PC-3 (cell line): ENCODE measurements around the gene NUP160. TPM values are rescaled to one million over a fixed set of nuclear protein-coding genes. Genes with fewer than 3 reads are reported as not detected.

Experiments
- ATAC-seq: fragments of 200-7000 bp; cut with Tn5 transposase; 2 replicates; pipeline ENCODE4 v1.9.1; 2020; ENCODE audit warnings: mild to moderate bottlenecking, moderate library complexity
- BruUV-seq: library from RNA; stranded (reverse); fragments of 400-500 nt; replicated peaks from 2 replicates; lab custom pipeline; 2021; lab: Mats Ljungman, UMichigan
- CTCF ChIA-PET: fragments of 300-600 bp; sonication (Branson Sonifier 250); formaldehyde crosslinking; loops from one replicate; lab custom pipeline; 2022; ENCODE audit warnings: antibody characterized with exemption; lab: Charles Lee
- POLR2A ChIA-PET: fragments of 300-600 bp; sonication (Branson Sonifier 250); formaldehyde crosslinking; loops from one replicate; lab custom pipeline; 2022; ENCODE audit warnings: antibody characterized with exemption; ENCODE audit not compliant: unreplicated experiment; lab: Charles Lee
- DNase-seq: peaks from one replicate; pipeline ENCODE4 v3.0.0-alpha.2; 2015
- H2AFZ ChIP-seq: fragments of 300-600 bp; sonication (generic); 2 replicates; pipeline ENCODE4 v1.6.0; 2016; ENCODE audit warnings: antibody characterized with exemption, low read length
- H3F3A ChIP-seq: fragments of 300-600 bp; sonication (generic); one replicate; pipeline ENCODE4 v1.6.0; 2017; ENCODE audit warnings: antibody characterized with exemption, low read length, control low read depth, mild to moderate bottlenecking; ENCODE audit not compliant: unreplicated experiment
- H3K27ac ChIP-seq: fragments of 300-600 bp; sonication (generic); 2 replicates; pipeline ENCODE4 v1.5.1; 2016; ENCODE audit warnings: mild to moderate bottlenecking, low read length
- H3K27me3 ChIP-seq: fragments of 300-600 bp; sonication (generic); 2 replicates; pipeline ENCODE4 v1.6.1; 2016; ENCODE audit warnings: low read length, mixed read lengths
- H3K36me3 ChIP-seq: fragments of 300-600 bp; sonication (generic); 2 replicates; pipeline ENCODE4 v1.6.1; 2016; ENCODE audit warnings: low read depth, mixed run types, low read length, mixed read lengths
- H3K4me1 ChIP-seq: fragments of 300-600 bp; sonication (generic); 2 replicates; pipeline ENCODE4 v1.5.1; 2016; ENCODE audit warnings: low read length; ENCODE audit not compliant: insufficient read depth
- H3K4me2 ChIP-seq: fragments of 300-600 bp; sonication (generic); 2 replicates; pipeline ENCODE4 v1.6.0; 2016; ENCODE audit warnings: low read length
- H3K4me3 ChIP-seq: fragments of 300-600 bp; sonication (generic); 2 replicates; pipeline ENCODE4 v1.5.1; 2016; ENCODE audit warnings: mild to moderate bottlenecking, low read length, mixed read lengths
- H3K79me2 ChIP-seq: fragments of 300-600 bp; sonication (generic); 2 replicates; pipeline ENCODE4 v1.6.1; 2017; ENCODE audit warnings: low read length, mixed read lengths
- H3K9ac ChIP-seq: fragments of 300-600 bp; sonication (generic); 2 replicates; pipeline ENCODE4 v1.6.0; 2016; ENCODE audit warnings: mild to moderate bottlenecking, low read length
- H3K9me2 ChIP-seq: fragments of 300-600 bp; sonication (generic); replicated peaks from 2 replicates; pipeline ENCODE4 v1.6.1; 2016; ENCODE audit warnings: mixed run types, low read length, mixed read lengths
- H3K9me3 ChIP-seq: fragments of 300-600 bp; sonication (generic); 2 replicates; pipeline ENCODE4 v1.6.1; 2016; ENCODE audit warnings: low read length, mixed read lengths
- H4K20me1 ChIP-seq: fragments of 300-600 bp; sonication (generic); 2 replicates; pipeline ENCODE4 v1.6.1; 2016; ENCODE audit warnings: low read length, mixed read lengths
- CTCF ChIP-seq: fragments of 300-600 bp; sonication (generic); conservative IDR thresholded peaks from 2 replicates; pipeline ENCODE4 v1.5.1; 2017; ENCODE audit warnings: antibody characterized with exemption, low read depth, mild to moderate bottlenecking, low read length
- EZH2 ChIP-seq: fragments of 300-600 bp; sonication (generic); IDR thresholded peaks from one replicate; pipeline ENCODE4 v1.6.1; 2017; ENCODE audit warnings: antibody characterized with exemption, mild to moderate bottlenecking, low read length; ENCODE audit not compliant: unreplicated experiment
- EZH2phosphoT487 ChIP-seq: fragments of 300-600 bp; sonication (generic); IDR thresholded peaks from 2 replicates; pipeline ENCODE4 v1.6.1; 2018; ENCODE audit warnings: mild to moderate bottlenecking, antibody characterized with exemption, low read length, borderline replicate concordance
- intact Hi-C: fragments of 100-400 bp; cut with micrococcal nuclease; formaldehyde crosslinking; loops from 2 replicates; pipeline ENCODE4 v1.9.0; 2023
- total RNA-seq: library from RNA; depleted of rRNA; stranded (reverse); fragments of >200 nt; gene quantifications from 2 replicates; pipeline ENCODE4 v1.2.3, GENCODE V29; 2014

NUP160 gene
- total RNA-seq, 1 experiment from 2014 or later = 23.0 TPM

DNA sequence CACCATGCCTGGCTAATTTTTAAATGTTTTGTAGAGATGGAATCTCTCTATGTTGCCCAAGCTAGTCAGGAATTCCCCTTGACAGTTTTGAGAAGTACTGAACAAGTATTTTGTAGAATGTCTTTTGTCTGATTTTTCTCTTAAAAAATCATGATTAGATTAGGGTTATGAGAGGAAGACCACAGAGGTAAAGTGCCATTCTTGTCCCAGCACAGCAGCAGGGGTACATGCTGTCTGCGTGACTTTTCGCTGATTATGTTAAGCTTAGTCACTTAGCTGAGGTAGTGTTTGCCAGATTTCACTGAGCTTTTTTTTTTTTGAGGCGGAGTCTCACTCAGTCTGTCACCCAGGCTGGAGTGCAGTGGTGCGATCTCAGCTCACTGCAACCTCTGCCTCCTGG, 13.6 kb upstream of the NUP160 start:
- ATAC-seq = peak; percentile 34
- H3K79me2 ChIP-seq = no peaks in the 10 kb centered on the region
- H3K9me2 ChIP-seq = no peaks in the 10 kb centered on the region
- no peaks in the 10 kb centered on the region for H4K20me1 ChIP-seq
- no peak overlapping the region for H2AFZ ChIP-seq
- H3K27me3 ChIP-seq = no peaks in the 10 kb centered on the region
- intact Hi-C loops = no loop called here
- no peak for TF ChIP-seq EZH2phosphoT487
- TF ChIP-seq EZH2 = no peak
- TF ChIP-seq CTCF = no peak
- H3K4me2 ChIP-seq = no peak overlapping the region
- H3K4me1 ChIP-seq = peaks cover 16% of the 10 kb centered on the region
- H3K36me3 ChIP-seq = no peaks in the 10 kb centered on the region
- CTCF ChIA-PET = no interaction called here
- H3K27ac ChIP-seq = peak overlapping the region; percentile 13; the same call in 1 of the 2 replicates
- peak; percentile 70 for DNase-seq
- no TSS peak for BruUV-seq
- H3K9me3 ChIP-seq = no peaks in the 10 kb centered on the region
- POLR2A ChIA-PET = interaction anchor here (0.6 kb wide), 1 partner anchor 112 kb away, joined by 3 read pairs; no protein-coding TSS in a partner anchor
- no peaks in the 10 kb centered on the region for H3F3A ChIP-seq
- H3K9ac ChIP-seq = no peak overlapping the region
- no peak overlapping the region for H3K4me3 ChIP-seq

GRCh38 chr11:47860536-47860935, 12.4 kb upstream of the NUP160 start:
- ATAC-seq (no peak), DNase-seq (no peak)
- BruUV-seq = no TSS peak
- Histone ChIP-seq H3K4me2 (no peak overlapping the region), H3K9me2 (no peaks in the 10 kb centered on the region), H3K4me3 (no peak overlapping the region), H2AFZ (no peak overlapping the region), H3K9ac (no peak overlapping the region), H3F3A (no peaks in the 10 kb centered on the region), H3K79me2 (no peaks in the 10 kb centered on the region), H3K4me1 (peaks cover 16% of the 10 kb centered on the region), H4K20me1 (no peaks in the 10 kb centered on the region), H3K36me3 (no peaks in the 10 kb centered on the region), H3K9me3 (no peaks in the 10 kb centered on the region), H3K27me3 (no peaks in the 10 kb centered on the region), H3K27ac (no peak overlapping the region)
- POLR2A ChIA-PET = interaction anchor here (0.6 kb wide), 1 partner anchor 249 kb away, joined by 6 read pairs; no protein-coding TSS in a partner anchor
- TF ChIP-seq EZH2phosphoT487 (no peak), EZH2 (no peak), CTCF (no peak)
- CTCF ChIA-PET = no interaction called here
- intact Hi-C loops = no loop called here

DNA sequence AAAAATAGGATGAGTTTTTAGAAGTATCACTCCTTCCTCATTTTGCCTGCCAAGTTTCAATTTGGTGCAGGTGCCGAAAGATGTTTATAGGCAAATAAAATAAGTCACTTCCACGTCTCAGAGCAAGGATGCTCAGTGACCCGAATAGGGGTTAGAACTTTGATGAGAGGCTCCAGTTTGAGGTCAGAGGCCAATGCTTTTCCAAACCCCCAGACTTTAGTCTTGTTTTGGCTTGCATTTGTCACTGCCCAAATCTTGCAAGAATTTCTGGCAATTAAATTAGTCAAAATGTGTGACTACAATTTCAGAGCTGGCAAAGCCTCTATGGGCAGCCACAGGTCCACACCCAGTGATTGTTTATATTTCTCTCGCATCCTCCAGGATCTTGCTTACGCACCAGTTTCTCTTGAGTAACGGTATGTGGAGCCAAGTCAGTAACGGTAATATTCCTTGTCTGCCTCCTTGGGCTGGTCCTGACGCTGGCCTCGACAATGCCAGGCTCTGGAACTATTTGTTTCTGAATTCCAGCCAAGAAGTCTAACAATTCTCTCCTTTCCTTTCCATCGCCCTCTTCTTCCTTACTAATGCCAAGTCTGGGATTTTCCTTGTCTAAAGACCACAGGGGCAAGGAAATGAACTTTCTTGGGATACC, 9.9 kb upstream of the NUP160 start:
- Histone ChIP-seq H3K9me3 (no peaks in the 10 kb centered on the region), H3K4me2 (peak overlapping the region; percentile 18; the same call in 1 of the 2 replicates), H4K20me1 (no peaks in the 10 kb centered on the region), H3F3A (no peaks in the 10 kb centered on the region), H2AFZ (no peak overlapping the region), H3K79me2 (no peaks in the 10 kb centered on the region), H3K9ac (no peak overlapping the region), H3K4me1 (peaks cover 9% of the 10 kb centered on the region), H3K27me3 (no peaks in the 10 kb centered on the region), H3K27ac (peak overlapping the region; percentile 40), H3K9me2 (no peaks in the 10 kb centered on the region), H3K36me3 (no peaks in the 10 kb centered on the region), H3K4me3 (no peak overlapping the region)
- BruUV-seq = no TSS peak
- ATAC-seq (peak; percentile 95), DNase-seq (peak; percentile 61)
- intact Hi-C loops = loop anchor here (5.0 to 10.0 kb wide), 2 partner anchors 127 to 249 kb away; partner anchors contain the start of gene PTPRJ
- ChIA-PET POLR2A (no interaction called here), CTCF (no interaction called here)
- TF ChIP-seq CTCF = no peak
- no peak for TF ChIP-seq EZH2phosphoT487
- no peak for TF ChIP-seq EZH2
